Activated T-helper 2 cell treated with anti-CD3 and anti-CD28 coated beads, Interferon-gamma antibody, Interleukin-2, Interleukin-4, amounts not matched to agents 10 μg/mL and 5 μg/mL and 100 μg/mL, durations not matched to agents 14 hours and 24 hours and 36 hours (primary cell): Measurements from ENCODE around the gene ITPR2. TPM values are rescaled to one million over a fixed set of nuclear protein-coding genes. Genes with fewer than 3 reads are reported as not detected.
A peak's percentile ranks its signal among the peaks of the same experiment; 100 is the strongest.
"Not testable (repeated sequence)": the region's sequence is repeated elsewhere in the genome, so short reads cannot be mapped to it uniquely, and the experiment has no call there.

Experiments used
- DNase-seq: peaks from one replicate; pipeline ENCODE4 v3.0.0; 2021; ENCODE audit warnings: low spot score
- H3K27ac Mint-ChIP-seq: one replicate; pipeline ENCODE4 v1.8.0; 2021; ENCODE audit warnings: mixed read lengths
- H3K27me3 Mint-ChIP-seq: one replicate; pipeline ENCODE4 v1.8.0; 2021; ENCODE audit warnings: low read depth, mixed read lengths
- H3K36me3 Mint-ChIP-seq: one replicate; pipeline ENCODE4 v1.8.0; 2021; ENCODE audit warnings: low read depth, mixed read lengths
- H3K4me1 Mint-ChIP-seq: one replicate; pipeline ENCODE4 v1.8.0; 2021; ENCODE audit warnings: low read depth, mixed read lengths
- H3K4me3 Mint-ChIP-seq: one replicate; pipeline ENCODE4 v1.8.0; 2021; ENCODE audit warnings: low read depth, mild to moderate bottlenecking, moderate library complexity, mixed read lengths
- H3K9me3 Mint-ChIP-seq: one replicate; pipeline ENCODE4 v1.8.0; 2021; ENCODE audit warnings: mixed read lengths
- intact Hi-C: fragments of 100-400 bp; cut with micrococcal nuclease; formaldehyde crosslinking; loops from one replicate; pipeline ENCODE4 v1.15.1; 2023
- total RNA-seq: library from RNA; stranded (reverse); gene quantifications from 2 replicates; pipeline ENCODE4 v1.2.3, GENCODE V29; 2022

The ITPR2 gene
- total RNA-seq, 1 donor from 2014 or later, result 49.3 TPM

GRCh38 chr12:26863515-26863914 is 30.5 kb upstream of the ITPR2 start:
- no peak overlapping the region for H3K27ac Mint-ChIP-seq
- no peaks in the 10 kb centered on the region for H3K9me3 Mint-ChIP-seq
- peaks cover 10% of the 10 kb centered on the region for H3K27me3 Mint-ChIP-seq
- no peak overlapping the region for H3K4me3 Mint-ChIP-seq
- DNase-seq, result no peak
- H3K4me1 Mint-ChIP-seq, result peaks cover 27% of the 10 kb centered on the region
- intact Hi-C loops, result no loop called here
- H3K36me3 Mint-ChIP-seq, result no peaks in the 10 kb centered on the region

- H3K36me3 Mint-ChIP-seq, H3K4me3 Mint-ChIP-seq, DNase-seq, intact Hi-C loops, H3K9me3 Mint-ChIP-seq, H3K27ac Mint-ChIP-seq: not testable (repeated sequence)
- Mint-ChIP-seq H3K27me3 (peaks cover 11% of the 10 kb centered on the region), H3K4me1 (peaks cover 20% of the 10 kb centered on the region)
Observed at GRCh38 chr12:26862787-26863186, 29.8 kb upstream of the ITPR2 start.

- H3K4me1 Mint-ChIP-seq, result peaks cover 10% of the 10 kb centered on the region
- peaks cover 12% of the 10 kb centered on the region for H3K27me3 Mint-ChIP-seq
- no peaks in the 10 kb centered on the region for H3K9me3 Mint-ChIP-seq
- H3K4me3 Mint-ChIP-seq, result no peak overlapping the region
- no peaks in the 10 kb centered on the region for H3K36me3 Mint-ChIP-seq
- intact Hi-C loops, result no loop called here
- H3K27ac Mint-ChIP-seq, result no peak overlapping the region
- DNase-seq, result no peak
Observed at GRCh38 chr12:26861690-26862089, 28.7 kb upstream of the ITPR2 start.

GRCh38 chr12:26857465-26858176 is 24.6 kb upstream of the ITPR2 start:
- DNase-seq, result no peak
- no peak overlapping the region for H3K27ac Mint-ChIP-seq
- no peak overlapping the region for H3K4me3 Mint-ChIP-seq
- H3K36me3 Mint-ChIP-seq, result no peaks in the 10 kb centered on the region
- no peaks in the 10 kb centered on the region for H3K9me3 Mint-ChIP-seq
- H3K4me1 Mint-ChIP-seq, result no peaks in the 10 kb centered on the region
- intact Hi-C loops, result loop anchor here (10.0 kb wide), 1 partner anchor 447 kb away; no protein-coding TSS in a partner anchor
- H3K27me3 Mint-ChIP-seq, result peaks cover 12% of the 10 kb centered on the region

- Mint-ChIP-seq H3K27me3 (peaks cover 6% of the 10 kb centered on the region), H3K9me3 (no peaks in the 10 kb centered on the region), H3K27ac (no peak overlapping the region), H3K4me3 (no peak overlapping the region), H3K4me1 (no peaks in the 10 kb centered on the region), H3K36me3 (no peaks in the 10 kb centered on the region)
- DNase-seq, result no peak
- intact Hi-C loops, result loop anchor here (2.0 to 10.0 kb wide), 2 partner anchors 23 to 449 kb away; partner anchors contain the start of gene ITPR2
Observed at GRCh38 chr12:26855337-26855736, 22.3 kb upstream of the ITPR2 start.

- Mint-ChIP-seq H3K9me3 (no peaks in the 10 kb centered on the region), H3K27ac (no peak overlapping the region), H3K4me3 (no peak overlapping the region), H3K36me3 (no peaks in the 10 kb centered on the region), H3K27me3 (peaks cover 9% of the 10 kb centered on the region), H3K4me1 (no peaks in the 10 kb centered on the region)
- intact Hi-C loops, result loop anchor here (2.0 to 10.0 kb wide), 2 partner anchors 21 to 451 kb away; partner anchors contain the start of gene ITPR2
- DNase-seq, result no peak
Observed at GRCh38 chr12:26854031-26854390, 21.0 kb upstream of the ITPR2 start.

- no peak overlapping the region for H3K27ac Mint-ChIP-seq
- H3K9me3 Mint-ChIP-seq, result no peaks in the 10 kb centered on the region
- DNase-seq, result peak; percentile 53
- peaks cover 9% of the 10 kb centered on the region for H3K27me3 Mint-ChIP-seq
- no peak overlapping the region for H3K4me3 Mint-ChIP-seq
- H3K36me3 Mint-ChIP-seq, result no peaks in the 10 kb centered on the region
- no peaks in the 10 kb centered on the region for H3K4me1 Mint-ChIP-seq
- intact Hi-C loops, result loop anchor here (1.0 to 10.0 kb wide), 5 partner anchors 13 to 451 kb away; partner anchors contain the start of genes ITPR2 and TM7SF3
Observed at GRCh38 chr12:26853303-26854030, 20.5 kb upstream of the ITPR2 start.

- DNase-seq, result no peak
- Mint-ChIP-seq H3K27me3 (peaks cover 12% of the 10 kb centered on the region), H3K4me3 (no peak overlapping the region), H3K4me1 (peaks cover 3% of the 10 kb centered on the region), H3K9me3 (no peaks in the 10 kb centered on the region), H3K36me3 (no peaks in the 10 kb centered on the region), H3K27ac (no peak overlapping the region)
- intact Hi-C loops, result loop anchor here (10.0 kb wide), 1 partner anchor 454 kb away; no protein-coding TSS in a partner anchor
Observed at GRCh38 chr12:26851031-26851809, 18.2 kb upstream of the ITPR2 start.

GRCh38 chr12:26848156-26848825 is 15.3 kb upstream of the ITPR2 start:
- Mint-ChIP-seq H3K4me3 (no peak overlapping the region), H3K4me1 (peaks cover 3% of the 10 kb centered on the region), H3K27ac (no peak overlapping the region), H3K9me3 (no peaks in the 10 kb centered on the region), H3K27me3 (peaks cover 12% of the 10 kb centered on the region), H3K36me3 (no peaks in the 10 kb centered on the region)
- intact Hi-C loops, result no loop called here
- no peak for DNase-seq

- no peak overlapping the region for H3K27ac Mint-ChIP-seq
Observed at GRCh38 chr12:26847431-26847830, 14.4 kb upstream of the ITPR2 start.

GRCh38 chr12:26846416-26846815 is 13.4 kb upstream of the ITPR2 start:
- Mint-ChIP-seq H3K36me3 (no peaks in the 10 kb centered on the region), H3K27ac (no peak overlapping the region), H3K9me3 (no peaks in the 10 kb centered on the region), H3K27me3 (peaks cover 12% of the 10 kb centered on the region), H3K4me3 (no peak overlapping the region), H3K4me1 (peaks cover 3% of the 10 kb centered on the region)
- no peak for DNase-seq
- intact Hi-C loops, result no loop called here

More at GRCh38 chr12:26847431-26847830, 14.4 kb upstream of the ITPR2 start:
- no peak overlapping the region for H3K4me3 Mint-ChIP-seq
- H3K27me3 Mint-ChIP-seq, result peaks cover 12% of the 10 kb centered on the region
- intact Hi-C loops, result no loop called here
- no peaks in the 10 kb centered on the region for H3K9me3 Mint-ChIP-seq
- peaks cover 3% of the 10 kb centered on the region for H3K4me1 Mint-ChIP-seq
- no peak for DNase-seq
- H3K36me3 Mint-ChIP-seq, result no peaks in the 10 kb centered on the region

GRCh38 chr12:26845984-26846383 is 13.0 kb upstream of the ITPR2 start:
- no peak overlapping the region for H3K4me3 Mint-ChIP-seq
- no peaks in the 10 kb centered on the region for H3K9me3 Mint-ChIP-seq
- DNase-seq, result no peak
- H3K36me3 Mint-ChIP-seq, result no peaks in the 10 kb centered on the region
- no peak overlapping the region for H3K27ac Mint-ChIP-seq
- intact Hi-C loops, result no loop called here
- peaks cover 12% of the 10 kb centered on the region for H3K27me3 Mint-ChIP-seq
- H3K4me1 Mint-ChIP-seq, result peaks cover 7% of the 10 kb centered on the region
